HL-60 (cell line): ENCODE measurements around the gene LMAN2.

Source experiments
- DNase-seq, 2 experiments: peaks; one replicate each; pipeline ENCODE4 v3.0.0-alpha.2; 2010 to 2020; ENCODE audit warnings: low read depth in 1 of 2, low spot score in 1 of 2
- H3K27ac ChIP-seq: fragments of 250-450 bp; sonication (Bioruptor Pico); replicated peaks from 2 replicates; pipeline ENCODE4 v1.5.1; 2020; ENCODE audit warnings: mild to moderate bottlenecking, moderate library complexity
- H3K27me3 ChIP-seq: fragments of 250-450 bp; sonication (Bioruptor Pico); 2 replicates; pipeline ENCODE4 v1.5.1; 2021; ENCODE audit warnings: mild to moderate bottlenecking, moderate library complexity; ENCODE audit not compliant: insufficient read depth, poor library complexity, severe bottlenecking
- H3K4me3 ChIP-seq: replicated peaks from 2 replicates; pipeline ENCODE4 v1.5.1; 2011; ENCODE audit warnings: mild to moderate bottlenecking, control low read depth, low read length; ENCODE audit not compliant: insufficient read depth
- CTCF ChIP-seq: IDR thresholded peaks from one replicate; pipeline ENCODE4 v1.5.1; 2011; ENCODE audit warnings: low read length, control low read depth, inconsistent platforms; ENCODE audit not compliant: insufficient read depth
- GABPA ChIP-seq: IDR thresholded peaks from 2 replicates; pipeline ENCODE4 v1.6.1; 2012; ENCODE audit warnings: low read depth
- POLR2AphosphoS5 ChIP-seq: IDR thresholded peaks from 2 replicates; pipeline ENCODE4 v1.6.1; 2012; ENCODE audit warnings: low read depth
- REST ChIP-seq: IDR thresholded peaks from 2 replicates; pipeline ENCODE4 v1.6.1; 2012; ENCODE audit warnings: low read depth; ENCODE audit not compliant: insufficient replicate concordance
- SPI1 ChIP-seq: IDR thresholded peaks from 2 replicates; pipeline ENCODE4 v1.6.1; 2012; ENCODE audit warnings: low read depth, mild to moderate bottlenecking, borderline replicate concordance

The LMAN2 gene

GRCh38 chr5:177302354-177303110 lies 48.9 kb downstream of the LMAN2 start:
- Histone ChIP-seq H3K27me3 (no peaks in the 10 kb centered on the region), H3K27ac (peak overlapping the region; percentile 87), H3K4me3 (peak overlapping the region; percentile 91)
- DNase-seq: peak in 1 of 2 experiments; percentile 31
- TF ChIP-seq GABPA: no peak
- TF ChIP-seq CTCF: no peak
- TF ChIP-seq REST: no peak
- TF ChIP-seq POLR2AphosphoS5: no peak
- TF ChIP-seq SPI1: no peak

GRCh38 chr5:177301503-177302165 lies 49.8 kb downstream of the LMAN2 start:
- TF ChIP-seq GABPA: no peak
- no peak for TF ChIP-seq SPI1
- no peak for TF ChIP-seq POLR2AphosphoS5
- no peak for TF ChIP-seq CTCF
- TF ChIP-seq REST: no peak
- no peak overlapping the region; the same call in 1 of the 2 replicates for H3K27ac ChIP-seq
- no peak overlapping the region for H3K4me3 ChIP-seq
- no peak for DNase-seq
- H3K27me3 ChIP-seq: no peaks in the 10 kb centered on the region

- Histone ChIP-seq H3K27me3 (no peaks in the 10 kb centered on the region), H3K4me3 (no peak overlapping the region), H3K27ac (peak overlapping the region; percentile 39)
- DNase-seq: no peak
- TF ChIP-seq GABPA (no peak), REST (no peak), SPI1 (no peak), CTCF (no peak)
These were observed 50.5 kb downstream of the LMAN2 start for GRCh38 chr5:177300951-177301350.
